Neural progenitor cell (in vitro differentiated cells): Measurements from ENCODE around the gene SBF2. TPM values are rescaled to one million over a fixed set of nuclear protein-coding genes. Genes with fewer than 3 reads are reported as not detected.

Experiments used
- DNase-seq: peaks from one replicate; pipeline ENCODE4 v3.0.0-alpha.2; 2016; ENCODE audit warnings: low spot score
- H2AFZ ChIP-seq: fragments of 200-600 bp; sonication (generic); replicated peaks from 2 replicates; pipeline ENCODE4 v1.6.1; 2016; ENCODE audit warnings: antibody characterized with exemption
- H3F3A ChIP-seq: fragments of 200-600 bp; sonication (generic); 2 replicates; pipeline ENCODE4 v1.6.1; 2016; ENCODE audit warnings: antibody characterized with exemption, low read depth
- H3K27ac ChIP-seq: fragments of 200-600 bp; sonication (generic); 2 replicates; pipeline ENCODE4 v1.5.1; 2016; ENCODE audit warnings: mild to moderate bottlenecking
- H3K27me3 ChIP-seq: fragments of 200-600 bp; sonication (generic); 2 replicates; pipeline ENCODE4 v1.6.1; 2016; ENCODE audit warnings: mild to moderate bottlenecking, moderate library complexity
- H3K36me3 ChIP-seq: fragments of 200-600 bp; sonication (generic); 2 replicates; pipeline ENCODE4 v1.5.1; 2016
- H3K4me1 ChIP-seq: fragments of 200-600 bp; sonication (generic); 2 replicates; pipeline ENCODE4 v1.6.1; 2016; ENCODE audit warnings: mixed run types
- H3K4me2 ChIP-seq: fragments of 200-600 bp; sonication (generic); 2 replicates; pipeline ENCODE4 v1.6.1; 2016
- H3K4me3 ChIP-seq: fragments of 200-600 bp; sonication (generic); 2 replicates; pipeline ENCODE4 v1.5.1; 2016
- H3K79me2 ChIP-seq: fragments of 200-600 bp; sonication (generic); 2 replicates; pipeline ENCODE4 v1.6.1; 2016; ENCODE audit warnings: low read depth
- H3K9ac ChIP-seq: fragments of 200-600 bp; sonication (generic); 2 replicates; pipeline ENCODE4 v1.6.1; 2016
- H3K9me3 ChIP-seq: fragments of 200-600 bp; sonication (generic); 2 replicates; pipeline ENCODE4 v1.5.1; 2016; ENCODE audit warnings: low read depth
- H4K20me1 ChIP-seq: fragments of 200-600 bp; sonication (generic); 2 replicates; pipeline ENCODE4 v1.6.1; 2016; ENCODE audit warnings: low read depth
- H3K27ac Mint-ChIP-seq: 3 replicates; pipeline ENCODE4 v1.8.0; 2021; ENCODE audit warnings: mixed read lengths
- H3K27me3 Mint-ChIP-seq: 2 replicates; pipeline ENCODE4 v1.8.0; 2022; ENCODE audit warnings: low read depth, mild to moderate bottlenecking, inconsistent platforms, moderate library complexity, mixed read lengths; ENCODE audit not compliant: insufficient read depth
- H3K36me3 Mint-ChIP-seq: 3 replicates; pipeline ENCODE4 v1.8.0; 2021; ENCODE audit warnings: mixed read lengths
- H3K4me1 Mint-ChIP-seq: 3 replicates; pipeline ENCODE4 v1.8.0; 2021; ENCODE audit warnings: mixed read lengths
- H3K4me3 Mint-ChIP-seq: 3 replicates; pipeline ENCODE4 v1.8.0; 2021; ENCODE audit warnings: mild to moderate bottlenecking, moderate library complexity, mixed read lengths
- H3K9me3 Mint-ChIP-seq: 3 replicates; pipeline ENCODE4 v1.8.0; 2020; ENCODE audit warnings: mixed read lengths
- EZH2 ChIP-seq: fragments of 200-600 bp; sonication (generic); IDR thresholded peaks from 2 replicates; pipeline ENCODE4 v1.6.1; 2017; ENCODE audit warnings: antibody characterized with exemption, mild to moderate bottlenecking, moderate library complexity
- EZH2phosphoT487 ChIP-seq: fragments of 200-600 bp; sonication (generic); IDR thresholded peaks from 2 replicates; pipeline ENCODE4 v1.6.1; 2017; ENCODE audit warnings: antibody characterized with exemption
- total RNA-seq: library from RNA; depleted of rRNA; stranded (reverse); fragments of >200 nt; gene quantifications from 2 replicates; pipeline ENCODE4 v1.2.3, GENCODE V29; 2015; ENCODE audit warnings: low replicate concordance
- TF ChIP-seq, protein P1 (sequence below): fragments of 200-600 bp; sonication (generic); IDR thresholded peaks from 2 replicates; pipeline ENCODE4 v1.5.1; 2017; ENCODE audit warnings: antibody characterized with exemption, mild to moderate bottlenecking

The SBF2 gene
- total RNA-seq, 1 donor from 2014 or later: 48.2 TPM

DNA sequence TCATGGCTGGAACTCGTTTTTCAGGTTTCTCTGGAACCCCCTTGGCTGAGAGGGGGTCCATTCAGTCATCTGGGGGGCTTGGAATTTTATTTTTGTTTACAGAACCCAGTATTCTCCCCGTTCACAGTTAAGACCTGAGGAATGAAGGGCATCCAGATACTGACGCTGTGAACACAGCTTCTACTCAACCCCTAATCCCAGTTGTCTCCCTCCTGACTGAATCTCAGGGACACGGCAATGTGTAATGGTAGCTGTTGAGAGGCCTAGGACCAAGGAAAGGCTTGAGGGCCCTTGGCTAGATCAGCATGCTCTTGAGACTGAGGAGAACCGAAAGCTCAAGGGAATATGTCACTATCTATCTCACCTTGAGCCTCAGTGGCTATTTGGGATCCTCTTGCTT, 516.5 kb downstream of the SBF2 start:
- H3K36me3 ChIP-seq: peaks cover 6% of the 10 kb centered on the region
- H2AFZ ChIP-seq: no peak overlapping the region
- no peak overlapping the region for H3K4me2 ChIP-seq
- no peak overlapping the region for H3K27ac Mint-ChIP-seq
- no peaks in the 10 kb centered on the region for H3K9me3 ChIP-seq
- no peaks in the 10 kb centered on the region for H3K27me3 Mint-ChIP-seq
- no peak for TF ChIP-seq EZH2phosphoT487
- no peak for TF ChIP-seq EZH2
- TF ChIP-seq, protein P1, sequence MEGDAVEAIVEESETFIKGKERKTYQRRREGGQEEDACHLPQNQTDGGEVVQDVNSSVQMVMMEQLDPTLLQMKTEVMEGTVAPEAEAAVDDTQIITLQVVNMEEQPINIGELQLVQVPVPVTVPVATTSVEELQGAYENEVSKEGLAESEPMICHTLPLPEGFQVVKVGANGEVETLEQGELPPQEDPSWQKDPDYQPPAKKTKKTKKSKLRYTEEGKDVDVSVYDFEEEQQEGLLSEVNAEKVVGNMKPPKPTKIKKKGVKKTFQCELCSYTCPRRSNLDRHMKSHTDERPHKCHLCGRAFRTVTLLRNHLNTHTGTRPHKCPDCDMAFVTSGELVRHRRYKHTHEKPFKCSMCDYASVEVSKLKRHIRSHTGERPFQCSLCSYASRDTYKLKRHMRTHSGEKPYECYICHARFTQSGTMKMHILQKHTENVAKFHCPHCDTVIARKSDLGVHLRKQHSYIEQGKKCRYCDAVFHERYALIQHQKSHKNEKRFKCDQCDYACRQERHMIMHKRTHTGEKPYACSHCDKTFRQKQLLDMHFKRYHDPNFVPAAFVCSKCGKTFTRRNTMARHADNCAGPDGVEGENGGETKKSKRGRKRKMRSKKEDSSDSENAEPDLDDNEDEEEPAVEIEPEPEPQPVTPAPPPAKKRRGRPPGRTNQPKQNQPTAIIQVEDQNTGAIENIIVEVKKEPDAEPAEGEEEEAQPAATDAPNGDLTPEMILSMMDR: no peak
- H3F3A ChIP-seq: peaks cover 7% of the 10 kb centered on the region
- peaks cover 17% of the 10 kb centered on the region for H3K4me1 ChIP-seq
- peaks cover 3% of the 10 kb centered on the region for H3K4me1 Mint-ChIP-seq
- H3K79me2 ChIP-seq: no peaks in the 10 kb centered on the region
- no peaks in the 10 kb centered on the region for H3K27me3 ChIP-seq
- DNase-seq: no peak
- no peak overlapping the region for H3K27ac ChIP-seq
- H3K9me3 Mint-ChIP-seq: no peaks in the 10 kb centered on the region
- H3K36me3 Mint-ChIP-seq: peaks cover 35% of the 10 kb centered on the region
- H4K20me1 ChIP-seq: no peaks in the 10 kb centered on the region
- H3K4me3 Mint-ChIP-seq: no peak overlapping the region
- no peak overlapping the region for H3K9ac ChIP-seq
- H3K4me3 ChIP-seq: no peak overlapping the region

DNA sequence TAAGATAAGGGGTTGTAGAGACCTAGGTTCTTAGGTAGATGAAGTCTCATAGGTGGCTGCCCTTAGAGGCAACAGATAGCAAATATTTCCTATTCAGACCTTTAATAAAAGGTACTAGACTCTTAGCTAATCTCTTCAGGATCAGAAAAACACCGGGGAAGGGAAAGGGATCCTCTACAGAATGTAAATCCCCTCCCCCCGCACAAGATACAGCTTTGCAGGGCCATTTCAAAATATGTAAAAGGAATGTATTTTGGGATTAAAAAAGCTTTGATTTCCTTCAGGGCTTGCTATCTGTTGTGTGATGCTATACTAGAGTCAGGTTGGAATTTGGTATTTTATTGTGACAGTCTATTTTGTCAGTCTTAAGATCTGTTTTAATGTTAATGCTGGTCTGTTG, 517.0 kb downstream of the SBF2 start:
- Histone ChIP-seq H3K4me3 (no peak overlapping the region), H3K4me2 (no peak overlapping the region), H3K36me3 (peaks cover 6% of the 10 kb centered on the region), H3K79me2 (no peaks in the 10 kb centered on the region), H4K20me1 (no peaks in the 10 kb centered on the region), H3F3A (peaks cover 7% of the 10 kb centered on the region), H3K4me1 (peaks cover 17% of the 10 kb centered on the region), H3K27me3 (no peaks in the 10 kb centered on the region), H3K9me3 (no peaks in the 10 kb centered on the region), H3K27ac (no peak overlapping the region), H3K9ac (no peak overlapping the region), H2AFZ (no peak overlapping the region)
- DNase-seq: no peak
- TF ChIP-seq, protein P1: no peak
- TF ChIP-seq EZH2phosphoT487: no peak
- no peak for TF ChIP-seq EZH2
- Mint-ChIP-seq H3K27ac (no peak overlapping the region), H3K4me3 (no peak overlapping the region), H3K27me3 (no peaks in the 10 kb centered on the region), H3K36me3 (peaks cover 33% of the 10 kb centered on the region), H3K4me1 (peaks cover 3% of the 10 kb centered on the region), H3K9me3 (no peaks in the 10 kb centered on the region)

DNA sequence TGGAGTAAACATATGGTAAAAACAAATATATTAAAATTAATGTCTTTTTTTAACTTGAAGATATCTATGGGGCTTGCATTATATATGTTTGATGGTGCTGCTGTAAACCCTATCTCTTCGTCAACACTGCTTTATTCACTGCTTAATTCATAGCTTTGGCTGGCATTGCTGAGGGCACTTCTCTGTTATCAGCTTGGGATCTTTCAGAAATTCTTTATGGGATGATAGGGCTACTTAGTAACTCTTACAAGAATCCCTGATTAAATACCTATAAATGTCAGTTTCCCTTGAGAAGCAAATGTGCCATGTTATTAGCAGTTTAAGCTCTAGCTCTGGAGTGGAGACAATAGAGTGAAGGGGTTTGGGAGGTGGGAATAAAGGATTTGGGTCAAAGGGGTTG, 517.8 kb downstream of the SBF2 start:
- TF ChIP-seq EZH2phosphoT487 (no peak), EZH2 (no peak)
- TF ChIP-seq, protein P1: no peak
- no peak for DNase-seq
- Histone ChIP-seq H2AFZ (no peak overlapping the region), H4K20me1 (no peaks in the 10 kb centered on the region), H3K4me1 (peaks cover 17% of the 10 kb centered on the region), H3K9ac (no peak overlapping the region), H3K27ac (no peak overlapping the region), H3K79me2 (no peaks in the 10 kb centered on the region), H3K27me3 (no peaks in the 10 kb centered on the region), H3K9me3 (no peaks in the 10 kb centered on the region), H3F3A (peaks cover 7% of the 10 kb centered on the region), H3K4me3 (no peak overlapping the region), H3K36me3 (peaks cover 1% of the 10 kb centered on the region), H3K4me2 (no peak overlapping the region)
- H3K36me3 Mint-ChIP-seq: peaks cover 28% of the 10 kb centered on the region
- no peaks in the 10 kb centered on the region for H3K27me3 Mint-ChIP-seq
- no peak overlapping the region for H3K27ac Mint-ChIP-seq
- H3K4me3 Mint-ChIP-seq: no peak overlapping the region
- H3K4me1 Mint-ChIP-seq: peaks cover 3% of the 10 kb centered on the region
- no peaks in the 10 kb centered on the region for H3K9me3 Mint-ChIP-seq
